Urothelium cell line (cell line): ENCODE results near the gene OSBPL3.
A peak's percentile ranks its signal among the peaks of the same experiment; 100 is the strongest.

ENCODE experiments used
- DNase-seq: peaks from one replicate; pipeline ENCODE4 v3.0.0; 2011; ENCODE audit warnings: low spot score, mixed read lengths
- FAIRE-seq: peaks from 2 replicates; lab custom pipeline; 2011; peaks lifted over from hg19 to GRCh38; lab: Jason Lieb, UNC

The OSBPL3 gene

DNA sequence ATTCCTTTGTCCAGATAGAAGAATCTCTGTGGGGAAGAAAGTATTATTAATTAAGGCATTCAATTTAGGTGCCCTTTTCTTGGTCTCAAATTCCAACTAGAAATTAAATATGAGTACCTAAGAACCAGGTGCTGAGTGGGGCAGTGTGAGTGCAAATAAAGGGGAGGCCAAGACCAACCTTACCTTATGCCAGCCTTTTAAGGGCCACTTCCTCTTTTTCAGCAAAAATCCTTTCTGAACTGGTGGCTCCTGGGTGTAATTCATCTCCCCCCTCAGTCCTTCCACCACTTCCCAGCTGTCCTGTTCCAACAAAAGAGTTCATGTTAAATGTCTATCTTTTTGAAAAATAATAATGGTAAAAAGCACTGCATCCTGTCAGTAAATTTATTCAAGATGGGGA lies 108.2 kb downstream of the OSBPL3 start:
- no peak for FAIRE-seq
- DNase-seq = no peak

DNA sequence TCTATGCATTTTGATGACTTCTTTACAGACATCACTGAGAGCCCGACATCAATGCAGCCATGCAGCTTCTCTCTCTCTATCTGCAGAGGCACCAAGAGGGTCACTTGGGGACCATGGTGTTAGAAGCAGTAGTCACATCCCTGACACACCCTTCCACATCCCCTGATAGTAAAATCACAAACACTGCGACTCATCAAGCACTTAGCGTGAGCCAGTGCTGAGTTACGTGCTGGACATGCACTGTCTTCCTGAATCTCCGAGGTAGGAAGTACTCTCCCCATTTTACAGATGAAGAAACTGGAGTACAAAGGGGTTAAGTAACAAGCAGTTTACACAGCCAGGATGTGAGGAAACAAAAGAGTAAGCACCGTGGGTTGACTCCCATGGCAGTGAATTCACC lies 109.2 kb downstream of the OSBPL3 start:
- FAIRE-seq (peak; percentile 27), DNase-seq (no peak)

DNA sequence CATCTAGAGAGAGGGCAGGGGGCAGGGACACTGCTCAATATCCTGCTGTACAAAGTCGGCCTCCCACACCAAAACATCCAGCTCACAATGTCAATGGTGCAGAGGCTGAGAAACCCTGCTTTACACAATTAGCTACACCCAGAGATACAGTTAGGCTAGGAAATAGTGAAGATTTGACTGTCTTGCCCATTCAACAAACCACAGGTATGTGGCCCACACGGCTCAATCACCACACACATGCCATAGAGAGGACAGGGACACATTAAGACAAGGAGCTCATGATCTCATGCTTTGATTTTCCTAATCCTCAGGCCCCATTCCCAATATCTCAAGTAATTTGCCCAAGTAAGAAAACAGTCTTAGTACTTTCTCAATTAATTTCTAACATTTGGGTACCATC lies 110.4 kb downstream of the OSBPL3 start:
- FAIRE-seq = no peak

DNA sequence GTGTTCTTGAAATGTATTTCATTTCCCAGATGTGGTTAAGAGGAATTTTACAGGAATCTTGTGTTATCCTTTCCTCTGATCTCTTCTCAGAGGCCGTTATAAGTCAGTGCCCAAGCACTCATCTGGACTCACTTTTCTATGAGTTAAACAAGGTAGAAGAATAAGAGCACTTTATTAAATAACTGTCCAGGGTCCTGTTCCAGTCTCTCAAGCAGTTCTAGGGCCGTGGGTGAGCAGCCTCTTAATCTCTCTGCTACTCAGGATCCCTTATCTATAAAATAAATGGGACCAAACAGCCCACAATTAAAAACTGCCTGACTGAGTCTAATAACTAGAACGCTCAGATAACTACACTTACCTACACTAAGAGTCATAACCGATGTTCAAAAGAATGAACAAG lies 111.2 kb downstream of the OSBPL3 start:
- DNase-seq = no peak
- no peak for FAIRE-seq

More for the DNA sequence above, 110.4 kb downstream of the OSBPL3 start:
- peak; percentile 56 for DNase-seq

DNA sequence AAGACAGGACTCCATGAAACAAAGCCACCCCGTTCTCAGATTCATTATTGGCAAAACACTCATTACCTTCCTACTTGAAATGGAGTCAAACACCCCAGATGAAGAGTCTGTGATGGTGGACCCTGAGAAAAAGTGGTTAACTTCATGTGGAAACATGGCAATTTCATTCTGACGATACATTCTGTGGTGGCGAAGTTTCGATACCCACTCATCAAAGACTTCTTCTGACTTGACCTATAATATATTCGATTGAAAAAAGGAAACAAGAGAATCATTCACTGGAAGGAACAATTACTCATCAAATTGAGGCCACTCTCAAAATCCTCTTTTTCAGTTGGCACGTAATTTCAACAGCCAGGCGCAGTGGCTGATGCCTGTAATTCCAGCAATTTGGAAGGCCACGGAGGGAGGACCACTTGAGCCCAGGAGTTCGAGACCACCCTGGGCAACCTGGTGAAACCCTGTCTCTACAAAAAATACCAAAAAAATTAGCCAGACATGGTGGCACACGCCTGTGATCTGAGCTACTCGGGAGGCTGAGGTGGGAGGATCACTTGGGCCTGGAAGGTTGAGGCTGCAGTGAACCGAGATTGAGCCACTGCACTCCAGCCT lies 113.9 kb downstream of the OSBPL3 start:
- DNase-seq = no peak
- no peak for FAIRE-seq

DNA sequence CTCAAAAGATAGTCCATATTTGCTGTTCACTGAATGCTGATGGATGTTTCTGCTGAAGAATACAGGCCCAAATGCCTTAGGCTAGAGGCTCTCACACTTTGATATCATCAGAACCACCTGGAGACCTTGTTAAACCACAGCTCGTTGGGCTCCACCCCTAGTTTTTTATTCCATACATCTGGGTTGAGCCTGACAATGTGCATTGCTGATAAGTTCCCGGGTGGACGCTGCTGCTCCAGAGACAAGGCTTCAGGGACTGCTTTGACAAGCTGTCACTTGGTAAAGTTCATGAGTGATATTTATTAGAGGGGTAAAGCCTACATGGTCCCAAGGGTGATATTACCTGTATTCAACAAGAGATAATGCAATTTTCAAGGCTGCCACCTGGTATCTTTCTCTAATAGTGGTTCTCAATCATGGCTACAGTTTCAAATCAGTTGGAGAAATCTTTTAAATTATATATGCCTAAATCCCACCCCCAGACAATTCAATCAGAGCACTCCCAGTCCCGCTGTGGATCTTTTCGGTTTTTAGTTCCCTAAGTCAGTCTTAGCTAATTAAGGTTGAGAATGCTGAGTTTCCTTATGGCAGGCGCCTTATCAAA lies 115.7 kb downstream of the OSBPL3 start:
- DNase-seq = no peak
- FAIRE-seq = no peak

DNA sequence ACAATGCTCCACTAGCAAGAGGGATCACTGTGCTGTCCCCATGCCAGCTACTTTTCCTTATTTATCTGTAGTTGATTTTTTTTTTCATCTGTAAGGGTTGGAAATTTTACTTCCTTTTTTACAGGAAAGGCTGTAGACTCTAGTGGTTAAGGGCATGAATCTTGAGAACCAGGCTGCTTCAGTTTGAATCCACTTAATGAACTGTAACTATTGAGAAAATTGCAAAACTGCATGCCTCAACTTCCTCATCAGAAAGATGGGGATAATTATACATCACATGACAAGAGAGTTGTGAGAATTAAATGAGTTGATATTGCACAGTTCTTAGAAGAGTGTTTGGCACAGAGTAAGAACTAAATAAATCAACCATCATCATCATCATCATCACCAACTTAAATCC lies 116.4 kb downstream of the OSBPL3 start:
- DNase-seq (no peak), FAIRE-seq (no peak)

DNA sequence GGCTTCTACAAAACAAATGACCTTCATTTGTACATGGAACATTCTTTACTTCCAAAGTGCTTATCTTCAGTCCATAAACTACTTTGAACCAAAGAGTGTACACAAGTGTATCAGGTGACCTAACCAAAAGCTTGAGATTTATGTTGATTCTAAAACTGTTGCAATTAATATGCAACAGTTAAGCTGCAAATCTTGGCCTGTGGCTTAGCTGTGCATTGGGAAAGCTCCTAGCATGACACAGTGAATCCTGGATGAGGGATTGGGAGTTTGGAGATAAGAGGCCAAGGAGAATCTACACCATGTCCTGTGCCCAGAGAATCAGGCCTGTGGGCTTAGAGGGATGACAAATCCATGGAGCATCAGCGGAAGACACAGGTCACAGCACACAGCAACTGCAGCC lies 117.5 kb downstream of the OSBPL3 start:
- no peak for DNase-seq
- no peak for FAIRE-seq

DNA sequence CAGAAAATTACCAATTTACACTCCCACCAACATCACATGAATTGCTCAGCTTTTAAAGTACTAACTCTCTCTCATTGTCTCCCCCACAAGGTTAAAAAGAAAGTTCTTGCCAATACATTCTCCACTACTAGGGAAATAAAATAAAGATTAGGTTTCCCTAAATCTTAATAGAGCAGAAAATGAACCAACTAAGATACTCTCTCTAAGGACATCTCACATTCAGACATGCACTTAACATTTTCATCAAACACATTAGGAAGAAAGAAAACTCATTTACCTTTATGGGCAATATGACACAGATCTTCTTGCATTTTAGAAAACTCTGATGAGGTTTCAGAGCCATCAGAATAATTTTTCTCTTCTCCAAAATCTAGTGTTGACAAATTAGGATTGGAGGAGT lies 118.6 kb downstream of the OSBPL3 start:
- FAIRE-seq (no peak), DNase-seq (no peak)

DNA sequence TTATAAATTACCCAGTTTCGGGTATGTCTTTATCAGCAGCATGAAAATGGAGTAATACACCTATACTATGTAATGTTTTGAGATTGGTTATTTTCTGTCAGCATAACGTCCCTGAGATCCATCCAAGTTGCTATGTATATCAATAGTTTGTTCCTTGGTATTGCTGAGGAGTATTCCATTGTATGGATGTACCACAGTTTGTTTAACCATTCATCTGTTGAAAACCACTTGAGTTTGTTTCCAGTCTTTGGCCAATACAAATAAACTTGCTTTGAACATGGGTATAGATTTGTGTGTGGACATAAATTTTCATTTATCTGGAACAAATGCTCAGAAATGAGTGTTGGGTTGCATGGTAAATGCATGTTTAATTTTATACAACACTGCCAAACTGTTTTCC lies 119.4 kb downstream of the OSBPL3 start:
- FAIRE-seq (no peak), DNase-seq (no peak)

DNA sequence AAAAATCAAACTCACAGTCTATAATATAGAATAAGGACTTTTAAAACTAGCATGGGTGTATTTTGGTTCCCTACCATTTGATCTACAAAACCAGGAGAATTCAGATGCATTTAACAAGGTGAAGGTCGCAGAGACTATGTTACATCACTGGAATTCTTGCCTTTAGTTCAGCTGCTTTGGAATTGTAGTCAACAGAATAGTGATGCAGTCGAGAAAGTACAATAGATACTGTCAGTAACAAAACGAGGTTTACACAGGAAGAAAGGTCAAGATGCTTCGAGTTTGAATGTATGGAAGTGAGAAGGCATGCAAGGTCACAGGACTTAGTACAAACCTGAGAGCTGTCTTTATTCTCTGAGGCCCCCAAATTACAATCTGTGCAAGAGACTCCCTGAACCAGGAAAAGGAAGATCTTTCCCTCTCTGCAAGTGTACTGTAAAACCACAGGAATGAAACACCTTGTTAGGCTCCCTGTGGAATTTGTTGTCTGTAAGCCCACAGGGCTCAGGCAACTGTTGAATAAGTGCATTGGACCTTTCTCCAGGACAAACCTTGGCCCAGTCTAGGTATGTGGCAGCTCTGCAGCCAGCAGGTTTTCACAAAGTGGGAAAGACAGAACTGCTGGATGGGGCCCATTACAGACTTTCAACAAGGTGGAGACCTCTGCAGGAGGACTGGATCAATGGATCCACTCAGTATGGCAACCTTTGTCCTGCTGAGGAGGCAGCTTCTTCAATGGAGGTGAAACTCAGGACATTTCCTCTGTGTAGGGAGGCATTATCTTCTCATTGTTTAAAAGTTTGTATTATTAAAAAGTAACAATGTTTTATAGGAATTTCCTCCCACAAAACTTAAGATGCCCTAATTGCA lies 121.6 kb downstream of the OSBPL3 start:
- FAIRE-seq (no peak), DNase-seq (no peak)

DNA sequence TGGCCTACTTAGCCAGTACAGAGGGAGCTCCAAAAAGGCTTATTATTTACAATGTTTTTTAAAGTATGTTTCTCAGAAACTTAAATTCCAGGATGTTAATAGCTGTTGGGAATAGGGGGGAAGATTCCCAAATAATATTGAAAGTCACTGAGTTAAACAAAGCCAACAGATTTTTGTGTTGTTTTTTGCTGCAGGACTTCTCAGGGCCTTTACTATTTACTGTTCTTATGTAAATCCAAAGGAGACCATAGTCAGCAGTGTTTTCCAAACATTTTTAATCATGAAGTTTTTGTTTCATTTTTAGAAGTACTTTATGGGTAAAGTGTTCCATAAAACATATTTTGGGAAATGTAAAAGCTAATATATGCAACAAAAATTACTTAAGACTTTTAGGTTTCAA lies 122.4 kb downstream of the OSBPL3 start:
- DNase-seq (no peak), FAIRE-seq (no peak)

DNA sequence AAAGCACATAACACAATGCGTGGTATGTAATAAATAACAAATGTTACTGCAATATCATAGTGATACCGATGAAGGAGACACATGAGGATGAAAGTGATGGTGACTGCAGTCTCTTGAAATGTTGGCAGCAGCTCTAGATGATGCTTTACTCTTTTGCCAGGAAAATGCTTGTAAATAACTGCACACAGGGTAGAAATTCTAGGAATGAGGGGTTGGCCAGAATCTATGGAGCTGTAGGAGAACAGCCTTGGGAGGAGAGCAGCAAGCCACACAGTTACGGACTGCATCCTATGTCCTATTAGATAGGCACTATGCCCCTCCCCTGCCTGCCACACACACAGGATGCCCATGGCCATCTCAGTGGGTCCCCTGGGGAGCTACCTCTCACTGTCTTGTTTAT lies 125.1 kb downstream of the OSBPL3 start:
- DNase-seq = no peak
- no peak for FAIRE-seq

DNA sequence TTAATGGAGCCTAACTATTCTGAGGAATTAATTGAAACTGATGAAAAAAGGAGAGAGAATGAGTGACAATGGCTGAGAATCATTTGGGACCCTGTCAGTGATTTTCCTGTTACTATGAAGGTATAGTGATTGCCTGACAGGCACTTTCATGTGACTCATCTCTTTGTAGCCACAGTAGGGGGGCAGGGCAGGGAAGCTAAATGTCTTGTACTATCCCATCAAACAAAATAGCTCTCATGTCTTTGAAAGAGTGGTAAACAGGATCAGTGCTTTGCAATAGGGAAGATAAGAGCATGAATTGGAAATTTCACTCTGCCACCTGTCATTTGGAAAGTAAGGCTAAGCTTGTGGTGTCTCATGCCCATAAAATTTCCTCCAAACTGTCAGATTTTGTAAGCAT lies 128.2 kb downstream of the OSBPL3 start:
- DNase-seq (no peak), FAIRE-seq (no peak)

DNA sequence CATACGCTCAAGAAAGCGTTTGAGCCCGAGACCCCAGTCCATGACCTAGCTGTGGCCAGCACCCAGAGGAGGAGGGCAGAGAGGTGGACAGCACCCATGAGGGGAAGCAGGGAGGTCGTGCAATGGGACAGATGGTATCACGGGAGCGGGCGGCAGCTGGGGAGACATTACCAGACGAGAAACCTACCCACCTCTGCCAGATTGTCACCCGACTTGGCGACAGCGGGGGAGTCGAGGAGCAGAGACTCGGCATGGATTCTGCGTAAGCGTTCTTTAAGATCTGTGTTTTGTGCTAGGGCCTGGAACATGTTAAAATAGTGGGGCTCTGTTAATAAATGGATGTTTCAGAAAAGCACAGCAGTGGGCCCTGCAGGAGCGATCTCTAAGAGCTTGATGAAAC lies 131.1 kb downstream of the OSBPL3 start:
- FAIRE-seq = no peak

DNA sequence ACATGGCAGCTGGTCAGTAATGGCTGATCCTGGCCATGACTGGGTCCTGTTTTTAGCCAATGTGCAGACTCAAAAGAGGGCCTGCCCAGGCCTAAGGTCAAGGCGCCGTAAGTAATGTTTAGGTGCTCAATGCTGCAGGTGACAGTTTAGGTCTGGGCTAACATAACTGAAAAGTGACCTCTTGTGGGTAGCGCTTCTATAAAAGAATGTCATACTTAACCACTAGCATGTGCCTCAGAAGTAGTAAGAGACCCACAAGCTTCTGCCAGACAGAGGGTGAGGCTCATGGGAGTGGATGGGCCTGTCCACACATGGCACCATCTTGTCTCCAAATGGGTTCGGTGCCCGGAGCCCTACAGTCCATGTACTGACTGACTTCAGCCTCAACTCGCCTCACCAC lies 132.2 kb downstream of the OSBPL3 start:
- FAIRE-seq = no peak
- DNase-seq = no peak

More for the DNA sequence above, 131.1 kb downstream of the OSBPL3 start:
- DNase-seq = no peak

DNA sequence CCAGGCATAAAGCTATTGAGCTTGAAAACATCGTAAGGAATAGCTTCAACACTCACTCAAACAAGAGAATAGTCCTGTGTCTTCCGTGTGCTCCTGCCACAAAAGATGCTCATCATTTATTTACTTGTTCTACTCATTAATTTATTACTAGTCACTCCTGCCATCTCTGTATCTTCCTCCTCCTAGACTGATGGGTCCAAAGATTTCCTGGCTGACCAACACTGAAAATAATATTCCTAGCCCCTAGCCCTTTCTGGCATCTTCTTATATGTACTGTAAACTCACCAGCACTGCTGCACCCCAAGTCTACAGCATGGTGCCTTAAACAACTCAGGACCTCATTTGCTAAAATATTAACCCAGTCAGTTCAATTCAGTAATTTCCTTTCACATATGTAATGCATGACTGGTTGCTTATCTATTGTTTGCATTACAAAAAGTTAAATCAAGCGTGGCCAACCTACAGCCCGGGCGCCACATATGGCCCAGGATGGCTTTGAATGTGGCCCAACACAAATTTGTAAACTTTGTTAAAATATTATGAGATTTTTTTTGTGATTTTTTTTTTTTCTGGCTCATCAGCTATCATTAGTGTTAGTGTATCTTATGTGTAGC lies 136.1 kb downstream of the OSBPL3 start:
- DNase-seq = no peak
- no peak for FAIRE-seq

DNA sequence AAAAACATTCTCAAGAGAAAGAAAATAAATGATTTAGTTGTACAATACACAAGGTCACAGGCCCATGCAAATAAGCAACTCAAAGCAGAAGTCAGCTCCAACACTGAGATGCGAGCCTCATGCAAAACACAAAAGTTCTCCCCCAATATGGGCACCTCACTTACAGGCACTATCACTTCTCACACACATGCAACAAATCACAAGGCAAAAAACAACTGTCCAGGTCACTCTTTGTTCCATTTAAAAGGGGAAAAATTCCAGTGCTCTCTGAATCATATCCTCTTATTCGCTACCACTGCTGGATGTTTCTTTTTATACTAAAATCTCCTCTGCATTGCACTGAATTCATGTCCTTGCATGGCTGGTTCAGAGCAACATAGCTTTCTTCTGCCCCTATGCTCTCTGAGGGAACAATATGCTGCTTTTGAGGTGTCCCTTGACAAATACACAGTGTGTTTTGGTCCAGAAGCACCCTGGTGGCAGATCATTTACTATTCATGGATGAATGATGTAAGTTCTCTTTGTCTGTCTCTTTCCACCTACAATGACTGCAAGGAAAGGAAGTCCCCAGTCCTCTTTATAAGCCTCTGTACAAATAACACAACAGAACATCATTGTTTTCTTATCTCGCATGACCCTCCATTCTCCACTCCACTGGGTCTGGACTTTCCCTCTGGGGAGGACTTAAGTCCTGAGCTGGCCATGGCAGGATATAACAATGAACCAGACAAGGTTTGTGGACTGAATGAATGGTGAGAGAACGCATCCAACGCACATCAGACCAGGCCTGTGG lies 137.3 kb downstream of the OSBPL3 start:
- FAIRE-seq (no peak), DNase-seq (no peak)

DNA sequence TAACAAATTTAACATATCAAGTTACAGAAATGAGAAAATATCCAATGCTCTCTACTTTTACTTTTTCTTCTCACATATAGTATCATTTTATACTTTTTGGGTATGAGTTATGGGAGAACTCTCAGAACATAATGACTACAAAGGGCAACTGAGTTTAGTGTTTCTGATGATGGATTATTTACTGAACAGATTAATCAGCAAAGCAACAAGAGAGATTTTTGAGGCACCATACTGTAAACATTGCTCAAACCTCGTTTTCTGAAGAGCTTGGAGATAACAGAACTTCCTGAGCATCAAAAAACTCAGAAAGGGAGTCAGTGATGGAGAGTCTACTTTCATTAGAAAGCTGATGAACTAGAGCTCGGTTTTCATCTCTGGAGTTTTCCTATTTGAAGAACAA lies 137.9 kb downstream of the OSBPL3 start:
- no peak for FAIRE-seq

DNA sequence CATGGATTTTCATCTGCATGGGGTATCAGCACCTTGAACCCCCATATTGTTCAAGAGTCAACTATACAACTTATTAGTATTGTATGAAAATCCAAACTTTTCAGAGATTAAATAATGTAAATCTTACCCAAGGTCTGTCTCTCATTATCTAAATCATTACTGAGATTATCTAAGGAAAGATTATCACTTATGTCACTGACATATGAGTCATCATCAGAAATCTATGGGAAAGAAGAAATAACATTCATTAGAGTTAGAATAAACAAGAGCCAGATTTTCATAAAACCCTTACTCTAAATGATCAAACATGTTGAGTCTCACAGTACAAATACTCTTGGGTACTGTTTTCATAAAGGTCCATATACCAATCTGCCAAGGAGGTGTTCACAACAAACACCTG lies 139.4 kb downstream of the OSBPL3 start:
- no peak for DNase-seq
- FAIRE-seq = no peak

More for the DNA sequence above, 137.9 kb downstream of the OSBPL3 start:
- DNase-seq = no peak

DNA sequence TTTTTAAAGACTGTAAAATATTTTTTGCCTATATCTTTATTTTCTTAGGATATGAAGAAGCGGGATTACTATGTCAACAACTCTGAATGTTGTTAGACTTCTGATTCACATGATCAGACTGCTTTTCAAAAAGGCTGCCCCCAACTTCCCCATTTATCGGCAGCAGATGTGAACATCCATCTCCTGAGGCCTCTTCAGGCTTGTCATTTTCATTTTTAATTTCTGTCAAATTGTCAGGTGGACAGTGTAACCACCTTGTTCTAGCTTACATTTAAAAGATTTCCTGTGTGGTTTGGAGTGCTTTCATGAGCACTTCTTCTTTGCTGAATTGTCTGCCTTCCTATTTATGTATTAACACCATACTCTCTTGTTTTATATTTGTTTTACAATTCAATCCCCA lies 143.9 kb downstream of the OSBPL3 start:
- FAIRE-seq = no peak
- no peak for DNase-seq
